Heart right ventricle (tissue), 16 donors: Measurements from ENCODE around the gene KCNMB2. TPM values are rescaled to one million over a fixed set of nuclear protein-coding genes. Genes with fewer than 3 reads are reported as not detected.
"Not testable (repeated sequence)": the region's sequence is repeated elsewhere in the genome, so short reads cannot be mapped to it uniquely, and the experiment has no call there.

ENCODE experiments used
- ATAC-seq, 8 donors: fragments of 200-7000 bp; cut with Tn5 transposase; one replicate each; pipeline ENCODE4 v1.9.1; 2020; ENCODE audit warnings: mild to moderate bottlenecking in 8 of 8, moderate library complexity in 8 of 8, moderate number of reproducible peaks in 1 of 8
- DNase-seq, 2 donors: peaks; one replicate each; pipeline ENCODE4 v3.0.0-alpha.2; 2020
- H3K27ac ChIP-seq, 10 donors: fragments of 200-600 bp; sonication (generic) in 2 of 10; one replicate each; pipeline versions ENCODE4 v1.5.0 to v1.8.0; 2020 to 2022; ENCODE audit warnings: mild to moderate bottlenecking in 3 of 10
- H3K27me3 ChIP-seq, 7 donors: fragments of 200-600 bp; one replicate each; pipeline ENCODE4 v1.8.0; 2021 to 2022; ENCODE audit warnings: mild to moderate bottlenecking in 2 of 7
- H3K36me3 ChIP-seq, 9 donors: fragments of 200-600 bp; sonication (generic) in 1 of 9; one replicate each; pipeline versions ENCODE4 v1.5.0 to v1.8.0; 2020 to 2022; ENCODE audit warnings: mild to moderate bottlenecking in 2 of 9
- H3K4me1 ChIP-seq, 9 donors: fragments of 200-600 bp; sonication (generic) in 1 of 9; one replicate each; pipeline versions ENCODE4 v1.5.0 to v1.8.0; 2020 to 2022; ENCODE audit warnings: mild to moderate bottlenecking in 4 of 9
- H3K4me3 ChIP-seq, 10 donors: fragments of 200-600 bp; sonication (generic) in 2 of 10; one replicate each; pipeline versions ENCODE4 v1.5.0 to v1.8.0; 2020 to 2022; ENCODE audit warnings: mild to moderate bottlenecking in 7 of 10, moderate library complexity in 2 of 10
- H3K9me3 ChIP-seq, 11 donors: fragments of 200-600 bp in 10 of 11; sonication (generic) in 2 of 11; one replicate each; pipeline versions ENCODE4 v1.5.0 to v1.8.0; 2013 to 2022; ENCODE audit warnings: mild to moderate bottlenecking in 2 of 11, control low read depth in 1 of 11, moderate library complexity in 1 of 11
- WGBS, 2 donors: extraction: QIAGEN DNeasy Blood & Tissue Kit; methylation state at CpG; one replicate each; pipeline ENCODE4 v1.1.7; 2013; ENCODE audit warnings: inconsistent platforms in 1 of 2; 5-methylcytosine and 5-hydroxymethylcytosine counted together
- intact Hi-C, 10 donors: fragments of 100-400 bp; cut with DNase I; formaldehyde crosslinking; loops; one replicate each; pipeline versions ENCODE4 v1.11.1 to v1.14.2; 2022
- polyA plus RNA-seq, 2 donors: library from polyadenylated mRNA; stranded (reverse); fragments of 200-250 nt; gene quantifications; one replicate each; pipeline ENCODE4 v1.2.3, GENCODE V29; 2013
- total RNA-seq, 10 donors: library from RNA; stranded (reverse); fragmentation: NEBNext Ultra II Directional in 3 of 10; extraction: Animal tissue kit (Norgen Biotek cat#: 25700) in 3 of 10; gene quantifications; one replicate each; pipeline versions ENCODE4 v1.2.1 to v1.2.4, GENCODE V29; 2021 to 2023
- TF ChIP-seq, protein P1 (sequence below), 9 donors: fragments of 200-600 bp; sonication (generic) in 2 of 9; IDR thresholded peaks; one replicate each; pipeline versions ENCODE4 v1.5.0 to v1.8.0; 2021 to 2022; ENCODE audit warnings: antibody characterized with exemption in 9 of 9, mild to moderate bottlenecking in 5 of 9, moderate library complexity in 1 of 9
- donor health status: Arrhythmogenic right ventricular cardiomyopathy.
- donor health status: ischemic (EF 13 %, LVEDD 7.1; RV severe dilation, severe dysfunction).
- donor health status: healthy with polysubstance abuse.
- donor health status: DM: no; HTN: yes; CAD: no.
- donor health status: DM: no; HTN: no; CAD: no.
- donor health status: ischemic (EF 25% LVEDD 6.9; RV normal size, moderate dysfunction).
- donor health status: ischemic (EF 25% LVEDD 5.7; RV mildly dilated, moderate dysfunction).
- donor health status: healthy.
- donor health status: DM: yes; HTN: yes; CAD: no.
- donor health status: Ischemic cardiomyopathy.
- donor health status: ischemic (EF 35%, LVEDD 5.7; RV mildly dilated, moderate dysfunction).
- donor health status: nonischemic (EF 11% LVEDD 7.7; RV severe dilation, severe dysfunction).
- donor health status: DM: yes; HTN: yes; CAD: no.
- donor health status: PGD.
- donor health status: ischemic (EF 29% LVEDD 5.4; RV normal size, mild dysfunction).
- donor health status: nonischemic (EF 23%, LVEDD 6.1; RV moderate dilation, normal function).

KCNMB2 gene
- total and polyA plus RNA-seq, 12 donors = 0.55 to 9.2 (median 3.6) TPM

DNA sequence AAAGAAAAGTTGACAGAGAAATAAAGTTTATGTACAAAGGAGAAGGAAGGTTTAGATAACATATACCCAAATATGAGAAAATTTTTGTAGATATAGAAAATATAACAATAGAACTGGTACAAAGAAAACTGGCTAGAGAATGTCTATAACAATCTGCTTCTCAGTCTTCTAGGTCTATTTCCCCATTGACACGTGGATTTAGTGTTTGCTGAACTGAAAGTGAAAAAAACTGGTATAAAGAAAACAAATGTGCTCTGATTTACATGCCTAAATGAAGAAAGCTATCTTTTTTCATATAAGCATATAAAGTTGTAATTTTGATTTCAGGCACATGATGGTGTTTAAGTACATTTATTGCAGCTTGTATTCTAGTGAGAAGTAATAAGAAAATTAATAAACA, 9.8 kb downstream of the KCNMB2 start:
- WGBS, 2 donors = 40 to 51% methylated on average over 1 of the region's 1 CpG
- TF ChIP-seq, protein P1, sequence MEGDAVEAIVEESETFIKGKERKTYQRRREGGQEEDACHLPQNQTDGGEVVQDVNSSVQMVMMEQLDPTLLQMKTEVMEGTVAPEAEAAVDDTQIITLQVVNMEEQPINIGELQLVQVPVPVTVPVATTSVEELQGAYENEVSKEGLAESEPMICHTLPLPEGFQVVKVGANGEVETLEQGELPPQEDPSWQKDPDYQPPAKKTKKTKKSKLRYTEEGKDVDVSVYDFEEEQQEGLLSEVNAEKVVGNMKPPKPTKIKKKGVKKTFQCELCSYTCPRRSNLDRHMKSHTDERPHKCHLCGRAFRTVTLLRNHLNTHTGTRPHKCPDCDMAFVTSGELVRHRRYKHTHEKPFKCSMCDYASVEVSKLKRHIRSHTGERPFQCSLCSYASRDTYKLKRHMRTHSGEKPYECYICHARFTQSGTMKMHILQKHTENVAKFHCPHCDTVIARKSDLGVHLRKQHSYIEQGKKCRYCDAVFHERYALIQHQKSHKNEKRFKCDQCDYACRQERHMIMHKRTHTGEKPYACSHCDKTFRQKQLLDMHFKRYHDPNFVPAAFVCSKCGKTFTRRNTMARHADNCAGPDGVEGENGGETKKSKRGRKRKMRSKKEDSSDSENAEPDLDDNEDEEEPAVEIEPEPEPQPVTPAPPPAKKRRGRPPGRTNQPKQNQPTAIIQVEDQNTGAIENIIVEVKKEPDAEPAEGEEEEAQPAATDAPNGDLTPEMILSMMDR (IDR thresholded peaks at IDR 0.05) = peak in 1 of 9 donors; percentile 15

DNA sequence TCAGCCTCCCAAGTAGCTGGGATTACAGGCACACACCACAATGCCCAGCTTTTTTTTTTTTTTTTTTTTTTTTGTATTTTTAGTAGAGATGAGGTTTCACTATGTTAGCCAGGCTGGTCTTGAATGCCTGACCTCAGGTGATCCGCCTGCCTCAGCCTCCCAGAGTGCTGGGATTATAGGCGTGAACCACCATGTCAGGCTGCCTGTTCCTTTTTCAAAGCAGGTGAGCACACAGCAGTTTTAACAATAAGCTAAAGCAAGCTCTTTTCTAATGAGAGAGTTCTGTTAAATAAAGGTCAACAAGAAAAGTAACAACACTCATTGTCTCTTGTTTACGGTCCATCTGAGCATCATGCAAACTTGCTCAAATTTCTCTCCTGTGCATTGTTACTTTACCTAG, 13.2 kb downstream of the KCNMB2 start:
- DNase-seq, H3K27ac ChIP-seq, H3K36me3 ChIP-seq, H3K27me3 ChIP-seq, H3K9me3 ChIP-seq, ATAC-seq, H3K4me3 ChIP-seq: not testable (repeated sequence)
- 92 to 98% methylated on average over 3 of the region's 3 CpGs for WGBS, 2 donors
- peaks cover 0 to 19% (median 9%) of the 10 kb centered on the region in 9 donors for H3K4me1 ChIP-seq
- intact Hi-C loops = loop anchor here in 1 of 10 donors (10.0 kb wide), 1 partner anchor 115 kb away; no protein-coding TSS in a partner anchor

More for the DNA sequence above, 9.8 kb downstream of the KCNMB2 start:
- intact Hi-C loops = loop anchor here in 1 of 10 donors (10.0 kb wide), 1 partner anchor 119 kb away; no protein-coding TSS in a partner anchor
- Histone ChIP-seq H3K27me3 (no peaks in the 10 kb centered on the region), H3K4me1 (peaks cover 0 to 19% (median 4%) of the 10 kb centered on the region in 9 donors), H3K4me3 (no peak overlapping the region), H3K9me3 (no peaks in the 10 kb centered on the region), H3K36me3 (no peaks in the 10 kb centered on the region), H3K27ac (no peak overlapping the region)
- DNase-seq = no peak
- no peak for ATAC-seq

GRCh38 chr3:178551916-178552321, 15.7 kb downstream of the KCNMB2 start:
- H3K9me3 ChIP-seq = no peaks in the 10 kb centered on the region
- H3K27me3 ChIP-seq = no peaks in the 10 kb centered on the region
- peak overlapping the region in 3 of 10 donors; percentile 10 to 18 (median 16) for H3K4me3 ChIP-seq
- peak overlapping the region in 4 of 10 donors; percentile 3 to 30 (median 18) for H3K27ac ChIP-seq
- ATAC-seq (peak in 7 of 8 donors; percentile 51 to 76 (median 65)), DNase-seq (no peak)
- no peaks in the 10 kb centered on the region for H3K36me3 ChIP-seq
- H3K4me1 ChIP-seq = peaks cover 0 to 13% (median 3%) of the 10 kb centered on the region in 9 donors
- intact Hi-C loops = no loop called here
- TF ChIP-seq, protein P1 (IDR thresholded peaks at IDR 0.05) = no peak
- WGBS, 2 donors = 49 to 55% methylated on average over 7 of the region's 7 CpGs

GRCh38 chr3:178558637-178559036, 22.4 kb downstream of the KCNMB2 start:
- Histone ChIP-seq H3K27me3 (no peaks in the 10 kb centered on the region), H3K4me3 (no peak overlapping the region), H3K9me3 (no peaks in the 10 kb centered on the region), H3K4me1 (peaks cover 0 to 35% (median 20%) of the 10 kb centered on the region in 9 donors), H3K36me3 (no peaks in the 10 kb centered on the region), H3K27ac (no peak overlapping the region)
- ATAC-seq = no peak
- TF ChIP-seq, protein P1 (IDR thresholded peaks at IDR 0.05) = no peak
- WGBS, 2 donors = 73 to 76% methylated on average over 8 of the region's 8 CpGs
- no peak for DNase-seq
- intact Hi-C loops = no loop called here

- Histone ChIP-seq H3K27ac (no peak overlapping the region), H3K27me3 (no peaks in the 10 kb centered on the region), H3K36me3 (no peaks in the 10 kb centered on the region), H3K9me3 (no peaks in the 10 kb centered on the region), H3K4me3 (no peak overlapping the region), H3K4me1 (peaks cover 0 to 35% (median 20%) of the 10 kb centered on the region in 9 donors)
- TF ChIP-seq, protein P1 (IDR thresholded peaks at IDR 0.05) = no peak
- DNase-seq (no peak), ATAC-seq (no peak)
- 69 to 80% methylated on average over 3 of the region's 3 CpGs for WGBS, 2 donors
- intact Hi-C loops = no loop called here
These were observed 24.5 kb downstream of the KCNMB2 start for GRCh38 chr3:178560759-178561158.
